A673 (cell line): ENCODE data around the gene AADACL4.

ENCODE experiments used
- EZH2 ChIP-seq: fragments of 200-600 bp; sonication (generic); IDR thresholded peaks from 2 replicates; pipeline ENCODE4 v1.6.1; 2017; ENCODE audit warnings: borderline replicate concordance, low read depth, mild to moderate bottlenecking, mixed read lengths, antibody characterized with exemption, low read length; ENCODE audit not compliant: poor library complexity, severe bottlenecking
- TF ChIP-seq, protein P1 (sequence below): fragments of 300-800, 200-600 bp; sonication (generic); conservative IDR thresholded peaks from 2 replicates; pipeline ENCODE4 v1.5.1; 2017; ENCODE audit warnings: low read depth, mild to moderate bottlenecking, antibody characterized with exemption, low read length, moderate library complexity, mixed read lengths

- TF ChIP-seq EZH2: no peak
- TF ChIP-seq, protein P1, sequence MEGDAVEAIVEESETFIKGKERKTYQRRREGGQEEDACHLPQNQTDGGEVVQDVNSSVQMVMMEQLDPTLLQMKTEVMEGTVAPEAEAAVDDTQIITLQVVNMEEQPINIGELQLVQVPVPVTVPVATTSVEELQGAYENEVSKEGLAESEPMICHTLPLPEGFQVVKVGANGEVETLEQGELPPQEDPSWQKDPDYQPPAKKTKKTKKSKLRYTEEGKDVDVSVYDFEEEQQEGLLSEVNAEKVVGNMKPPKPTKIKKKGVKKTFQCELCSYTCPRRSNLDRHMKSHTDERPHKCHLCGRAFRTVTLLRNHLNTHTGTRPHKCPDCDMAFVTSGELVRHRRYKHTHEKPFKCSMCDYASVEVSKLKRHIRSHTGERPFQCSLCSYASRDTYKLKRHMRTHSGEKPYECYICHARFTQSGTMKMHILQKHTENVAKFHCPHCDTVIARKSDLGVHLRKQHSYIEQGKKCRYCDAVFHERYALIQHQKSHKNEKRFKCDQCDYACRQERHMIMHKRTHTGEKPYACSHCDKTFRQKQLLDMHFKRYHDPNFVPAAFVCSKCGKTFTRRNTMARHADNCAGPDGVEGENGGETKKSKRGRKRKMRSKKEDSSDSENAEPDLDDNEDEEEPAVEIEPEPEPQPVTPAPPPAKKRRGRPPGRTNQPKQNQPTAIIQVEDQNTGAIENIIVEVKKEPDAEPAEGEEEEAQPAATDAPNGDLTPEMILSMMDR: no peak
Observed at GRCh38 chr1:12666141-12666735, 22.4 kb downstream of the AADACL4 start.
